Kidney glomerular epithelial cell (primary cell): ENCODE measurements around the gene ITIH4.
A peak's percentile ranks its signal among the peaks of the same experiment; 100 is the strongest.

Source experiments
- DNase-seq: peaks from one replicate; lab custom pipeline; 2025; lab: John Stamatoyannopoulos, UW

Gene ITIH4

DNA sequence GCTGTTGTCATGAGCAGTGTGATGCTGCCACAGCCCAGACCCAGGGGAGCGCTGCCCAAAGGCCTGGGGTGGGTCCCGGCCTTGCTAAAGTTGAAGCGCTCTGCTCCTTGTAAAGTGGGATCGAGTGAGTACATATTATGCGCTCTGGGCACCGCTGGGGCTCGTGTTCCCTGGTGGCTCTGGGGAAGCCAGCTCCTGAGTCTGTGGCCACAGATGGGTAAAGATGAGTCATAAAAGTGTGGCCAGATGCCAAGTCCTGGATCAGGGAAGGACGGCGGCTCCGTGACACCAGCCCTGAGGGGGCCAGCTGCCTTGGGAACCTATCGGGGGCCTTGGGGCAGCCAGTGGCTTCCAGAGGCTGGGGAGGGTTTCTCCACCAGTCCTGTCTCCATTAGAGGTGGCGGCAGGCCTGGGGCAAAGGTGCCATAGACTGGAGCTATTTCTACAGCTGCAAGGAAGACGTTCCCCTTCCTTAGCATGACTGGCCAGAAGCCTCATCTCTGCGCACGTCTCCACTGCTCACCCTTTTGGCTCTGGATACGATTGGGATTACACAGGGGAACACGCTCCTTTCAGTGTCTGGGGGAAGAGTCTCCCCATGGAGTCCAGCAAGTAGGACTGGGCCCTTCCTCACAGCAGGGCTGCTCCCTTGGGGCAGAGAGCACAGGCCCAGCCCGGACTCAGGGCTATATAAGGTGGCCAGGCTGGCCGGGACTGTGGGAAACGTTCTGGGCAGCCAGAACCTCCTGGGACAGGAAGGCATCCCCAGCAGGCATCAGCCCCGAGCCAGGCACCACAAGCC, 1.2 kb upstream of the ITIH4 start:
- peak; percentile 77 for DNase-seq

DNA sequence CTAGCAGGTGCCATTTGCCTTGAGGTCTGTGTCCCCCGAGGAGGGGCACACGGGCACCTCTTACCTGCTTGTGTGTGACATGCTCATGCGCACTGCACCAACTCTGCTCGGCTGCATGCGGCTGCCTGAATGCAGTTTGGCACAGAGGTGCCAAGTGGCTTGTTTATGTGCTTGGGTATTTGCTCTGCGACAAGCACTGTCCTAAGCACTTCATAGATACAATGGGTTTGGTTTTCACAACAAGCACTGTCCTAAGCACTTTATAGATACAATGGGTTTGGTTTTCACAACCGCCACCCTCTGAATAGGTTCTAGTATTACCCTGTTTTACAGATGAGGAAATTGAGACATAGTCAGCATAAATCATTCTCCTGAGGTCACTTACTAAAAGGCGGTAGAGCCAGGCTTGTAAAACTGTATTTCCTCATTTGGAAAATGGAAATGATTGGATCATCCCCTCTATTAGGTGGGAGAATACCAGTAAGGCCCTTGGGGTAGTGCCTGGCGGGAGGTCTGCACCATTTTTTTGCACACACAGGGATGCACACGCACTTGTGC, 487 bp downstream of the ITIH4 start:
- DNase-seq = no peak

DNA sequence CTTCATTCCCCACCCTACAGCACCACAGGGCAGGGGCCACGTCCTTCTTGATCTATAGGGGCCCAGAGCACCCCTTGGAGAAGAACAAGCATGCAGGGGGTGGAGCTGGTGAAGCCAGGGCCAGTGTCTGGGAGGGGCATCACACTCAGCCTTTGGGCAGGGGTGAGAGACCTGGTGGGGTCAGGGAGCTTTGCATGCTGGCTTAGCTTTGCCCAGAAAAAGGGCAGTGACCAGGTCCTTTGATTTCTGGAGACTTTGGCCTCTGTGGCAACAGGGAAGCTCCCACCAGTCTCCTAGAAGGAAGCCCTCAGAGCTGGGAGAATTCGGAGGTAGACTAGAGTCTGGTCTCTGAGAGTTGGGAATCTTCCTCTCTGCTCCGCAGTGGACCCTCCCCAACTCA, 990 bp downstream of the ITIH4 start:
- no peak for DNase-seq

DNA sequence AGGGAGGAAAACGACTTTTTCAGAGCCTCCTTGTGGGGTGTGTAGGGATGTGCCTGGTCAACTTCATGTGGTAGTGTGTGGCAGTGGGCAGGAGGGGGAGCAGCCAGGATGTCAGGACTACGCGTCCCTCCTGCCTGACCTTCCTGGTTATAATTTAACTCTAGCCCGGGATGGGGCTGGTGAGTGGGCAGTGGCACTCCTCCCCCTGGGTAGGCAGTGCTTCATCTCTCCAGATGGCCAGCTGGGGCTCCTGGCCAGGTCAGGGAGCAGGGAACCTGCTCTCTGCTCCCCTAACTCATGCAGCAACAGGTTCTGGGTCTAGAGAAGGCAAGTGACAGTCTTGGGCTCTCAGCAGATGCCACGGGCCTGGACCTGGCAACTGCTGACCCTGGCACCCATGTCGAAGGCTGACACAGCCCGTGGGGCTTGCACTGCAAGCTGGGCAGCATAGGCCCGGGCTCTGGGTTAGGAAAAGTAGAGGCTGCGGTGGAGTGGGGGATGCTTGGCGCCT, 2.6 kb downstream of the ITIH4 start:
- peak; percentile 81 for DNase-seq

DNA sequence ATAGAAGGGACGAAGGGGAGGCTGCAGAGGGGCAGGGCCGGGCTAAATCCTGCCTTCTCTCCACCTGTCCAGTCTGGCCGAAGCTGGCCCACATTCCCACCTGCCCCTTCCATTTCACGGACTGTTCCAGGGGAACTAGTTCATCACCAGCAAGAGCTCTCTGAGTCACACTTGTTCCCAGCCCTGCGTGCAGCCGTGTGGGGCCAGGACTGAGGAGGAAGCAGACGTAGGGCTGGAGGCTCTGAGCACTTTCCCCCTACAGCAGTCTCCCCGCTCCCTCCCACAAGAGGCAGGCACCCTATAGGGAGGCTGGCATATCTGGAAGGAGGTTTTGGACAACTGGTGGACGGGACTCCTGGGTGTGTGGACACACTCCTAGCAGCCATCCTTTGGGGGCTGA, 3.0 kb downstream of the ITIH4 start:
- peak; percentile 52 for DNase-seq

DNA sequence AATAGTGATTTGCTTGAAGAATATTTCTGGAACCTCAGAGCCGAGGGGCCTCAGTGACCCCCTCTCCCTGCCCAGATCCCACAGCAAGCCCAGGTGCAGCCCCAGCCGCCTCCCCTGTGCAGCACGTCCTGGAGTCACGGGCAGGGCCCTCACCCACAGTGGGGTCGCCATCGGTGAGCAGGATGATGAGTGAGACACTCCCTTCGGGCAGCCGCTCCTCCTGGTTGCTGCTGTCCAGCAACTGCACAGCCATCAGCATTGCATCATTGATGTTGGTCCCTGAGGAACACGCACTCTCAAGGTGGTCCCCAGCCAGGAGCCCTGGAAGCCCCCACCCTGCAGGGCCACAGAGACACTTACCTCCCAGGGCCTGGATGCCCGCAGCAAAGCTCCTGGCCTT, 6.4 kb downstream of the ITIH4 start:
- DNase-seq = no peak

DNA sequence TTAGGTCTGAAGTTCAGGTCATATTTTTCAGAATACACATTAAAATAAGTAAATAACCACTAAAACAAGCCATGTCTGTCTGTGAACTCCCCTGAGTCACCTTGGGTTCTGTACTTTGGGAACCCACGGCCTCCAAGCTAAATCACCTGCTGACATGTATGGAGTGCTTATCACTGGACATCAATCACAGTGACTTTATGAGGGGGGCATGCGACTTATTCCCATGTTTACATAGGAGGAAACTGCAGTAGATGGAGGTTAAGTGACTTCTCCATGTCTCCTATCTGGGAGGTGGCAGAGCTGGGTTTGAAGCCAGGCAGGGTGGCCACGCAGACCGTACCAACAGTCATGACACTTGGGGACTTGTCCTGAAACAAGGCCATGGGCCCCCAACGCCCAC, 8.1 kb downstream of the ITIH4 start:
- no peak for DNase-seq

DNA sequence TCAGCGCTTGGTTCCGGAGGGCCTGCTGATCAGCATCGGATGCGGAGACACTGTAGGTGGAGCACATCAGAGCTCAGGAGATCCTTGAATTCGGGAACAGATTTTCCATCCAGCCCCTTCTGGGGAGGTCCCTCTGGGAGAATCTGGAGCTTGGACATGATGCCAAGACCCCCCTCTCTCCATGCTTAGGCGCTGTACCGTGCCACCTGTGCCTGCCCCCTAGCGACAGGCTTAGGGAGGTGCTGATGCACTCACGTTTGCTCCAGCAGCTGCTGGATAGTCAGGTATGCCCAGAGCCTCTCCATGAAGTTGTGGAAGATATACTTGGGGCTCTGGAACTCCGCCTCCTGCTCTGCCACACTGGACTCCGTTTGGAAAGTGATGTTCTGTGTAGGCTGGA, 9.7 kb downstream of the ITIH4 start:
- no peak for DNase-seq

DNA sequence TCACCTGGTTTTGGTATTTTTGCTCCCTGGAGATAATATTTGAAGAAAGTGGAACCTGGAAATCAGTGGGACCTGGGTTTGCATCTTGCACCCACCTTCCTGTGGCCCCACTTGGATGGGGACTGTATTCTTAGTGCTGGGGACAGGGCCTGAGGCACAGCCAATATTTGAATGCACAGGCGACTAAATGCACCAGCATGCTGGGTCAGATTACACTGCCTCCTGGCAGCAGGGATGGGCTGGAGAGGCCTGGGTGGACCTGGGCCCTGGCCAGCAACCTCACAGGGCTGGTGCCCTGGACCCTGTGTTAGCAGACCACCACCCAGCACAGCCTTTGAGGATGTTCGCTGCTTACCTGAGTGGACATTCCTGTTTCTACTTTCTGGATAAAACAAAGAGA, 10.5 kb downstream of the ITIH4 start:
- no peak for DNase-seq

DNA sequence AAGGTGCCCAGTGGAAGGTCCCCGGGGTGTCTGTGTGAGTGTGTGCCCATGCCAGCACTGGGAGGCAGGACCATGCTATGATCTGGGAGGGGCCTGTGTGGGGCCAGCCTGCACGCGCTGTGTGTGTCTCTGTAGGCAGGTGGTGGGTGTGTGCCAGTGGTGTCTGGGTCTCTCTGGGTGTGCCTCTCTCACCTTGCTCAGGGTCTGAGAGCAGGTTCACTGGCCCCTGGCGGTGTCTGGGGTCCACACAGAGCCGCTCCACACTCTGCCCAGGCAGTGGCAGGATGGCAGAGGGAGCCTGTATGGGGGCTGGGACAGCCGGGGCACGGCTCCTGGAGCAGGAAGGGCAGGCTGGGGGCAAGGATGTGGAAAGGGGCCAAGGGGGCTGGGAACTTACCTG, 12.6 kb downstream of the ITIH4 start:
- DNase-seq = no peak

DNA sequence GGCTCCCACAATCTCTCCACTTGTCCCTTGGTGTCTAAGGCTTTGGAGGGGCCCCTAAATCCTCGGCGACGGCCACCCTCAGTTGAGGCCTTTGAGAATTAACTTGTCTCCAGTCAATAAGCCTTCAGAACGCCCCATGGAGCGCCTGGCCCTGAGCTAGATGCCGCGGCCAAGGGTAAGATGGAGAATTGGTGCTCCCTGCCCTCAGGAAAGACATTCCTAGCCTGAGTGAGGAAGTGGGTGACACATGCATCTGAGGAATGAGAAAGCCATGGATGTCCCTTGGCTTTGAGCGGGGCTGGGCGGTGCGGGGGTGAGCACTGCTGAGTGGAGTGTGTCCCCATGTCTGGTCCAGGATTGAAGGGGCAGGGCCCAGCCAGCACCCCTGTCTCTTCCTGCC, 13.3 kb downstream of the ITIH4 start:
- DNase-seq = no peak

DNA sequence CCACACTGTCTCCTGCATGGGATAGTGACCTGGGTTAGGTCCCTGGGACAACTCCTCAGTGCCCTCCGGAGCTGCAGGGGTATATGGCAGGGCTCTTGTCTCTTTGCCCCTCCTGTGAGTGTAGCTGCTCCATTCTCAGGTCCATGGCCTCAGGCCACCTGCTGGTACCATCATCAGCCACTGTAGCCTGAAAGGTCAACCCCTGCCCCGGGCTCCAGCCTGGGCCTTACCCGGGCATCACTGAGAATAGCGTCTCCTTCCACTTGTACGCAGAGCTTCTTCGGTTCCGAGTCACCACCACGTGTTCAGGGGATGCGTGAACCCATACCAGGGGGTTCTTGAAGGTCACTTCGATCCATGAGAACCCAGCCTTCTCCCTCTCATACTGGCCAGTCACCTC, 13.8 kb downstream of the ITIH4 start:
- DNase-seq = no peak

DNA sequence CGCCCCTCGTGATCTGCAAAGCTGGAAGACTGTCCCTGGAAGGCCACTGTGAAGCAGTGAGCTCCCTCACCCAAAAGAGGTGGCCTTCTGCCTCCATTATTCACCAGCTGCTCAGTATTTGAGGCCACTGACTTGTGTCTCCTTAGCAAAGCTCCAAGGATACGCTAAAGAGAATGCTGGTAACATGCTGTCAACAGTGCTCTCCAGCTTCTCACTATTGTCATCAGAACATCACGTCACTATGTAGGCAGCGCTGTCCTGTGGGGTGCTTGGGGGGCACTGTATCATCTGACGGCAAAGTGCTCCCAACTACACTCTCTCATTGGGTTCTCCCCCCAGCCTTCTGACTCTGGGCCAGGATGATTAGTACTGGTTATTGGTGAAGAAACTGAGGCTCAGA, 14.3 kb downstream of the ITIH4 start:
- no peak for DNase-seq

DNA sequence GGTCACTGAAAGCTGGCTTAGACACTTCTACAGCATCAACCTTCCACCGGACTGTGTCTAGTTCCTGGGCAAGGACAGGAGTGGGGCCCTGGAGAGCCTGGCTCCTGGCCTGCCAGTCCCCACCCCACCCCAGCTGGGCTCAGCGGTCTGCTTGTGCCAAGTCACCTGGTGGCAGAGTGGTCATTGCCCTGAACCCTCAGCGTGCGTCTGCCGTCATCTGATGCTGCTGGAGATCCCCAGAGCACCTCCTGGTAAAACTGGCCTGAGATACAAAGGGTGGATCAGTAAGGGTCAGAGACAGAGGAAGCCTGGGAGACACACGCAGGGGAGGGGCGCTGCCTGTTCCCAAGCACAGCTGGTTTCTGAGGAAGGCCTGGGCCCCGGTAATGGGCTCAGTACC, 16.7 kb downstream of the ITIH4 start:
- no peak for DNase-seq

DNA sequence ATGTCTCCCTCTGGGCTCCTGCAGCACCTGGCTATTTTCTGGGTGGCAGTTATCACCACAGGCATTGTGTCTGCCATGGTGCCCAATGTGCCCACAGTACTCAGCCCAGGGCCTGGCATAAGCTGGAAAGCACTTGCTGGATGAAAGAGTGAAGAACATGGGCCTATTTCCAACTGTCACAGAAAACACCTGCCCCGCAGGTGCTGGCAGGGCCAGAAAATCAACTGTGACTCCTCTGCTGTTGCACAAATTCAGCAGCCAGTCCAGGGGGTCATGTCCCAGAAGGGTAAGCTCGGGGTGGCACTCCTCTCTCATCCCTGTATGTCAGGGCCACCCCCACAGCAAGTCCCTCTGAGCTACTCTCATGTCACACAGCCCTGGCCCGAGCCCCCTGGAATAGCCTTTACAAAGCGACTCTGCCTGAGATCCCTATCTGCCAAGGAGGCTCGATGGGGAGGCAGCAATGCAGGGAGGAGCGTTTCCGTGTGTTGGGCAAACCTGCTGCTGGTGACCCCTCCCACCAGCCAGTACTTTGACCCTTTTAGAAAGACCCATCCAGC, 18.9 kb downstream of the ITIH4 start:
- DNase-seq = no peak

DNA sequence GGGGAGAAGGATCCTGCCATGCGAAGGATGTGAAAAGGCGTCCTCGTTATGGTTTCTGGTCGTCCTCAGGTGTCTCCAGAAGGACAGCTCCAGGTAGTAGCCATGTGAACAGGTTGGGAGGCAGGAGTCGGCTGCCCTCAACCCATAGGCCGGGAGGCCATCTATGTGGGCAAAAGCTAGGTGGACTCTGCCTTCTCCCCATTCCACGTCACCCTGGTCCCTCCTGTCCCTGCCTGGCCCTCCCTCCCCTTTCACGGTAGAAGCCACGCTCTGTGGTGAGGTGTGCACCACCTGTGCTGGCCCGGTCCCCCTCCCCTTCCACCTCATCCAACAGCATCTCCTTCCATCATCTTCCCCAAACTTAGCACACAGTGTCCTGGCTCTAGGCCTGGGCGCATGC, 19.5 kb downstream of the ITIH4 start:
- DNase-seq = no peak

DNA sequence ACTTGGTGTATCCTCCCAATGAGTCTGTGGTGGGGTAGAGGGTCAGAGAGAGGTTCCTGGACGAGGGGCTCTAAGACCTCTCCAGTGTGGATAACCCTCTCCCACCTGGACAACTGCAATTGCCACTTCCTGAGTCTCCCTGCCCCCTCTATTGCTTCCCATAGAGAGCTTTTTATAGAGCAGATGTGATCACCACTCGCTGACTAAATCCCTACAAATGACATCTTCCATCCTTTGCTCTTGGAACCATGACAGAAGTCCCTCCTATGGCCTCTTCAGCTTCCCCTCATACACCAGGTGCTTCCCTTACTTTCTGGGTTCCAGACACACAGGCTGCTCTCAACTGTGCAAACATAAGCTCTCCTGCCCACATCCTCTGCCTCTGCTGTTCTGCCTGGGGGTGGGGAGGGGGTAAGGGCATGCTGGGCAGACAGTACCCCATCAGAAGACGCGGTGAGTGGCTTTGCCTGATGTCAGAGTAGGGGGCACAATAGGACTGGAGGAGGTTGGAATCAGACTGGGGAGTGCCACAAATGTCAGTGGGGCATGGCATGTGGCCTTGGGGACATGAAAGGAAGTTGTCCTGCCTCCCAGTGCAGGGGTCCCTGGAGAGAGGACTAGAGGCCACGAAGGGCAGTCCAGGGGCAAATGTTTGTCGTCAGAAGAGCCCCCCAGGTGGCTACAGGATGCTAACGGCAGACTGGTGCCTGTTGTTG, 20.7 kb downstream of the ITIH4 start:
- DNase-seq = no peak

DNA sequence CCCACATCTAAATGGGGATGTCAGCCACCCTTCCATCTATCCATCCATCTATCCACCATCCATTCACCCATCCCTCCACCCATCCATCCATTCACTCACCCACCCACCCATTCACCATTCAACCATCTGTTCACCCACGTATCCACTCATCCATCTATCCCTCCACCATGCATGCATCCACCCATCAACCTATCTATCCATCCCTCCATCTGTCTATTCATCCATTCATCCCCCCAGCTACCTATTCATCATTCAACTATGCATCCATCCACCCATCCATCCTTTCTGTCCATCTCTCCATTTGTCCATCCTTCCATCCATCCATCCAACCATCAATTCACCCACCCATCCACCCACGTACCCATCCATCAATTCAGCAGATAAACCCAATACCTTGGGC, 21.3 kb downstream of the ITIH4 start:
- DNase-seq = no peak

DNA sequence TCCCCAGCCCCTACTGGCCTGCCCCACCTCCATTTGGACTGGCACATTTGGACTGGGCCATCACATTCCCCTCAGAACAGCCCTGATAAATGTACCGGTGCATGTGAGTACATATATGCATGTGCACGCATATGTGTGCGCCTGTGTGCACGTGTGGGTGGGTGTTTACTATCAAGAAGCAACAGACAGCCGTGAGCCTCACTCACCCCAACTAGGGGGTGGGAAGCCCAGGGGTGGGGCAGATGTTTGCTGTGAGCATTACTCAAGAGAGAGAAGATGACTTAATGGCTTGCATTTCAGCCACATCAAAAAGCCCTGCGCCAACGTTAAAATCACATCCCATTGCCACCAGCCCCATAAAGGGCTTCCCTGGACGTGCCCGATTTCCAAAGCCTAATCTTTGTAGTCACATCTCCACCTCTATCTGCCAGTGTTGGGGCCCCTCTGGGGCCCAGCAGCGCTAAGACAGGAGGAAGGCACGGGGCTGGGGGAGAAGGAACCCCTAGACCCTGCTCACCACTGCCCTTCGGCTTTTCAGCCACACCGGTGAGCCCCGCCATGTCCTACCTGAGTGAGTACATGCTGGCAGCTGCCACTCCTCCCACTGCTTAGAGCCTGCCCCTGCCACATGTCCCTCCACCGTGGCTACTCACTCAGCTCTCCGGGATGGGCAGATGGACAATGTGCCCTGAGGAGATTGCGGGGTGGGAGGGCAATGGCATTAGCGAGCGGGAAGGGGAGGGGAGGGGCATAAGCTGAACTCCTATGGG, 25.0 kb downstream of the ITIH4 start:
- DNase-seq = no peak

DNA sequence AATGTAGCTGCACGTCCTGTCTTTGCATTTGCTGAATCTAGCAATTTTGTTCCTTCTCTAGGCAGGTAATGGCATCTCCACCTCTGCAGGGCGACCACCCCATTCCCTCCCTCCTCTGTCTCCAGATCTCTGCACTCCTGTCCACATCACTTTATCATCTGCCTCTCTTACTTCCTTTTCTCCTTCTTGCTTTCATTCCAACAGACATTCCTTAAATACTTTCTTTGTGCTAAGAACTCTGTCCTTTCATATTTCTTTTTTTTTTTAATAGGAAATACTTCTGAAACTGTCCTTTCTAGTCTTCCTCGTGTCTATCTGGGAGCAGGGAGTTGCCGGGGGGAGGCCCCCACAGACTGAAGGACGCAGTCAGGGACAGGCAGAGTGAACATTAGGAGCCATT, 28.6 kb downstream of the ITIH4 start:
- DNase-seq = no peak

DNA sequence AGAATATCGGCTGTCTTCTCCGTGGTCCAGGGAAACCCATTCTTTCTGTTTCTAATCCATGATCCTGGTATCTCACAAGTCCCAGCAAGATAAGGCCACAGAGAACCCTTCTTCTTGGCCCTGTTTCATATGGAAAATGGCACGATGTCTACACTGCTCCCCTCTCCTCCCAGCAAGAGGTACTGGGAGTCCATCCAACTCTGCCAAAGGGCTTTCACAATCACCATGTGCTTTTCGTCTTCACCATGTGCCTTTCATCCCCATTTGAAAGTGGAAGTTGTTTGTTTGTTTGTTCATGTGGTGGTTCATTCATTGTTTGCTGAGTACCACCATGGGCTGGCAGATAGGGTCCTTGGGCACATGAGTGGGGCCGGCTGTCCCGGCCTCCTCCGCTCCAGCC, 30.4 kb downstream of the ITIH4 start:
- DNase-seq = no peak

DNA sequence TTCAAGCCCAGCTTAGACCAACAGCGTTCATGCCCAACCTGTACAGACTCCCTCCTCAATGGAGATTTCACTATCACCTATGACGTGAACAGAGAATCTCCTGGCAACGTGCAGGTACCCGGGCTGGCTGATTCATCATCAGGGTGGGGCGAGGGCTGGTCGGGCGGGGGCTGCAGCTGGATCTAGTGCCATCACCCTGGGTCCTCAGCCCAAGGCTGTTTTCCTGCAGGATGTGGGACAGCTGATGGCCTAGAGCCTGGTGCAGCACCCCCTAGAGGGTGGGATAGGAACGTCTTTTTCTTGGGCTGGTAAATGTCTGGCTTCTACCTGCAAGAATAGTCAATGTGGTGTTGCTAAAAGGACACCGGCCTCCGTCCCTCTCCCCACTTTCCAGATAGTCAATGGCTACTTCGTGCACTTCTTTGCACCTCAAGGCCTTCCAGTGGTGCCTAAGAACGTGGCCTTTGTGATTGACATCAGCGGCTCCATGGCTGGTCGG, 31.4 kb downstream of the ITIH4 start:
- DNase-seq = no peak
